ACC112 (cell line): ENCODE measurements around the gene GNB5.
"Not testable (repeated sequence)": the region's sequence is repeated elsewhere in the genome, so short reads cannot be mapped to it uniquely, and the experiment has no call there.

Experiments
- H2AFZ ChIP-seq: fragments of 200-600 bp; sonication (generic); one replicate; pipeline ENCODE4 v1.6.0; 2017; ENCODE audit warnings: antibody characterized with exemption, low read length; ENCODE audit not compliant: unreplicated experiment
- H3K27ac ChIP-seq: fragments of 200-600 bp; sonication (generic); 2 replicates; pipeline ENCODE4 v1.5.1; 2014; ENCODE audit warnings: low read depth, mild to moderate bottlenecking, antibody characterized with exemption, low read length, moderate library complexity
- H3K27me3 ChIP-seq: fragments of 200-600 bp; sonication (generic); 2 replicates; pipeline ENCODE4 v1.6.1; 2014; ENCODE audit warnings: mild to moderate bottlenecking, antibody characterized with exemption, low read length, moderate library complexity, mixed read lengths; ENCODE audit not compliant: insufficient read depth
- H3K36me3 ChIP-seq: fragments of 200-600 bp; sonication (generic); 2 replicates; pipeline ENCODE4 v1.6.1; 2016; ENCODE audit warnings: mild to moderate bottlenecking, antibody characterized with exemption, low read length, moderate library complexity, mixed read lengths; ENCODE audit not compliant: insufficient read depth
- H3K4me1 ChIP-seq: fragments of 200-600 bp; sonication (generic); one replicate; pipeline ENCODE4 v1.6.1; 2016; ENCODE audit warnings: low read length, mixed read lengths; ENCODE audit not compliant: insufficient read depth, unreplicated experiment, control insufficient read depth
- H3K4me3 ChIP-seq: fragments of 200-600 bp; sonication (generic); 2 replicates; pipeline ENCODE4 v1.5.1; 2014; ENCODE audit warnings: mild to moderate bottlenecking, low read depth, low read length
- H3K79me2 ChIP-seq: fragments of 200-600 bp; sonication (generic); one replicate; pipeline ENCODE4 v1.6.0; 2016; ENCODE audit warnings: low read length; ENCODE audit not compliant: control insufficient read depth, unreplicated experiment, insufficient read depth

The GNB5 gene

DNA sequence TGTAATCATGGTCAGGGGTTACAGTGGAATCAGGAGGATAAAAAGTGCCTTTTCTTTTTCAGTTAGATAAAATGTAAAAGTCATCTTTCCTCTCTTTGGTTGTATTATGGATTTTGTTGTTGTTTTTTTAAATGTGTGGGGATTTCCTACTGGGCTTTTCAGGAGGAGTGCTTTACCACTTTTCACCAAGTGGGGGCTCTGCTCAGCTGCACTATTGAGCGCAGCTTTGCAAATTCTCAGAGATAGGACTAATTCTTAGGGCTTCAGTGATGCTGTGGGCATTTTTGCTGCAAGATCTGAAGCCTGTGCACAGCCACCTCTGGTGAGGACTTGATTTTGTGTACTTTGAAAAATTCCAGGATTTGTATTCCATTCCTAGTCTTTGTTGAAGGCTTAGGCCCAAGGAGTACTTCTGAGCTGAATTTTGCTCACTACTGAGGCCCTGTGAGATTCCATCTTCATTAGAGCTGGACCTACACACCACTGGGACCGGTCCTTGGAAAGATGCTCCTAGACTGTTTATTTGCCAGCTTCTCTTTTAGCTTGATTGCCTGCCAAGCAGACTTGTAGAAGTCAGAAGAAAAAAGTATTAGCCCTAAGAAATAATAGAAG lies 7.5 kb downstream of the GNB5 start:
- Histone ChIP-seq H3K4me1 (peaks cover 2% of the 10 kb centered on the region), H3K36me3 (no peaks in the 10 kb centered on the region), H3K27ac (no peak overlapping the region), H3K79me2 (peaks cover 6% of the 10 kb centered on the region), H3K4me3 (no peak overlapping the region), H3K27me3 (no peaks in the 10 kb centered on the region), H2AFZ (no peak overlapping the region)

DNA sequence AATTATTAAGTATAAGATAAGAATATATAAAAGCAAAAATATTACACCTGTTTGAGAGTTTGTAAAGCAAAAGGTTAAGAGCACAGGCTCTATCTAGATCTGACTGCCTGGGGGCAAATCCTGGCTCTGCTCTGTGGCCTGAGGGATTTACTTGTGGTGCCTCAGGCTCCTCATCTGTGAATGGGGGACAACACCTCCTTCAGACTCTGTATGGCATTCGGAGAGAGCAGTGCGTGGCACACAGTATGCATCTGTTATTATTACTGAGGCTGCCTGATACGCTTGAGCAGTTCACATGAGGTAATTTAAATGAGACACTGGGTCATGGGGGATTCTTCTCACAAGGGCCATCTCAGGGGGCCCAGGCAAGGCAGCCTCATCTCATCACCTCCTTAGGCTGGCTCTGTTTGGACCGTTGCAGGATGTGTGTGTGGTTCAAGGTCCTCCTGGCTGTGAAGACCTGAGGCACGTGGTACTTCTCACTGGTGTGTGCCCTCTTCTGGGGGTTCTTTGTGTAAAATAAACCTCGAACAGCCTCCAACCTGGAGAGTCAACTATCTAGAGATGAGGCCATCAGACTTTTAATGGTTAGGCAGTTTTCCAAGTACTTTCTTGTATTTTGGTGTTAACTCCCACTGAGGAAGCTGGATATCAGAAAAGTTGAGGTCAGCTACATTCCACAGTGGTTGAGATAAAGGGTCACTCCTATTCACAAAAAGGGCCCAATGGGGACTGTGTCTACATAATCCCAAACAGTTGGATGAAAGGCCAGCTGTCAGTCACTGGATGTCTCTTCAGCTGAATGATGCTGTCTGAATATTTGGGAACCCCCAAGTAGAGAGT lies 9.0 kb downstream of the GNB5 start:
- Histone ChIP-seq H3K27ac (no peak overlapping the region), H3K36me3 (no peaks in the 10 kb centered on the region), H2AFZ (no peak overlapping the region), H3K79me2 (peaks cover 20% of the 10 kb centered on the region), H3K4me1 (peaks cover 9% of the 10 kb centered on the region), H3K4me3 (no peak overlapping the region), H3K27me3 (no peaks in the 10 kb centered on the region)

DNA sequence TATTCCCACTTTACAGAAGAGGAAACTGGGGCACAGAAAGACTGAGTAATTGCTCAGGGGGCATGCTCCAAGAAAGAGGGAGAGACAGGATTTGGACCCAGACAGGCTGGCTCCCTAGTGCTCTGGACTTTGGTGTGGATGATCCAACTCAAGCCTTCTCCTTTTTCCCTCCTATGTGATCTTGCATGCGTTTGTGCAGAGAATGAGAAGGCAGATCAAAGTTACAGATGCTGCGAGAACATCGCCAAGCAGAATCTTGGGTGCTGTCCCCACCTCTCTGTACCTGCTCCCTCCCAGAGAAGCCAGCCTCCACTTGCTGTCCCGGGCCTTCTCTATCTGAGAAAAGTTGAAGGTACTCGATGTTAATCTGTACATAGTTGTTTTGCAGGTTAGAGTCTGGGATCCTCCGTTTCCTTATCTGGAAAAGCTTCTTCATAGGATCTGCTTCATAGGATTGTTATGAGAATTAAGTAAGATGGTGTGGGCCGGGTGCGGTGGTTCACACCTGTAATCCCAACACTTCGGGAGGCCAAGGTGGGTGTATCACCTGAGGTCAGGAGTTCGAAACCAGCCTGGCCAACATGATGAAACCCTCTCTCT lies 10.2 kb downstream of the GNB5 start:
- H3K27ac ChIP-seq = no peak overlapping the region
- H2AFZ ChIP-seq = peak overlapping the region; percentile 100
- peak overlapping the region; percentile 95; the same call in 1 of the 2 replicates for H3K4me3 ChIP-seq
- peaks cover 27% of the 10 kb centered on the region for H3K79me2 ChIP-seq
- peaks cover 9% of the 10 kb centered on the region for H3K4me1 ChIP-seq
- H3K27me3 ChIP-seq = no peaks in the 10 kb centered on the region
- H3K36me3 ChIP-seq = no peaks in the 10 kb centered on the region

DNA sequence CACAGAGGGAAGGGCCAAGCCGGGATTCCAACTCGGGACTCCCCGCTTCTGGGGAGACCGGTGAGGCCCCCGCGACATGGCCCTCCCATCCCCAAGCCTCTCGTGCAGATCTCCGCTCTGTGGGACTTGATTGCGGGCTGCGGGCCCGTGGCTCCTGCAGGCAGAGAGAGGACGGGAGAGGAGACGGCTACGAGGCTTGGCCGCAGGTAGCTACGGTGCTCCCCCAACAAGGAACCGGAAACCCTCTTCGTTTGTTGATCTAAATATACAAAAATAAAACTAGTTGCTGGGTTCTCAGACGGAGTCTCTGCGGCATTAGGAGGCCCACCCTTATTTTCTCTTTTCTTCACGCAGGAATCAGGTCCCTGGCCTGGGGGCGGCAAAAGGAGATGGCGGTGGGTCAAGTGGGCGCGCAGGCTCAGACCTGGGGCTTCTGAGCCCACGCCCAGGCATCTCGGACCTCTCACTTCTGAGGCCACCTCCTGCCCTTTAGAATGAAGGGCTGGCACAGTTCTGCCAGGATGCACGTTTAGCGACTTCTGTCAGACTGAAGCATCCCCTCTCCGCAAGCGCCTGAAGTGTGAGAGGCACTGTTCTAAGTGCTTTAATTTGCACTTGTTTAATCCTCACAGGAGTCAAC lies 10.9 kb downstream of the GNB5 start:
- Histone ChIP-seq H3K4me3 (peak overlapping the region; percentile 95), H3K27ac (peak overlapping the region; percentile 69; the same call in 1 of the 2 replicates), H3K36me3 (no peaks in the 10 kb centered on the region), H3K79me2 (peaks cover 28% of the 10 kb centered on the region), H3K4me1 (peaks cover 9% of the 10 kb centered on the region), H3K27me3 (no peaks in the 10 kb centered on the region), H2AFZ (peak overlapping the region; percentile 100)

DNA sequence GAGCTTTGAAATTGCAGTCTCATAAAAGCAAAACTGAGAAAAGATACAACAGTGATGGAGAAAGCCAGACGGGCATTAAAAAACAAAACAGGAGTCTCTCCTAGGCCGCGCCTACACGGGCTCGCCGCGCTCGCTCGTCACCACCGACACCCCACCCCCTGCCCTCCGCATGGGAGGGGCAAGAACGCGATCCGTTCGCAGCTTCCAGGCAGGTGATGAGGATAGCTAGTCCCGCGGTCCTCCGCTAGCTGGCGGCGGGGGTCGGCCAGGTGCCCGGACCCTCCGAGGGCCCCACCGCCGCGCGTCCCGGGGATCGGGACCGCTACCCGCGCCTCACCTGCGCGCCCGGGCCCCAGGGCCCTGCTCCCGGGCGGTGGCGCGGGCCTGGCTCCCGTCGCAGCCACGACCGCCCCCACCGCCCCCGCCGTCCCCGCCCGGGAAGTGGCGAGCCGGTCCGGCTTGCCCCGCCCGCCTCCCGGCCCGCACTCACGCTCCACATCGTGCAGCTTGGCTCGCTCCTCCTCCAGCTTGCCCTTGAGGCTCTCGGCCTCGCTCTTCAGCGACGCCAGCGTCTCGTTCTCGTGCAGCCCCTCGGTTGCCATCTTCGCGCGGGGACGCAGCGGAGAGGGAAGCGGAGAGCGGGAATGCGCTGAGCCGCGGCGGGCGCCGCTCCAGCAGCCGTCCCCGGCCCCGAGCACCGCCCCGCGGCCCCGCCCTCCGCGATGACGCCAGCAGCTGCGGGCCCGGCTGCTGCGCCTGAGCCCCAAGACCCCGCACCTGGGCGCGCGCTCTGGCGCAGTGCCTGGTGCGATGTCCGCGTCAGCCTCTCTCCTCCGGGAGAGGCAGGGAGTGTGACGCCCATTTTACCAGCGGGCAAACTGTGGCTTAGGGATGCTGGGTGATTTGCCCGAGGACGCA lies 11.7 kb downstream of the GNB5 start:
- H3K27me3 ChIP-seq = no peaks in the 10 kb centered on the region
- peak overlapping the region; percentile 100 for H2AFZ ChIP-seq
- no peaks in the 10 kb centered on the region for H3K36me3 ChIP-seq
- H3K4me3 ChIP-seq = peak overlapping the region; percentile 95
- peaks cover 9% of the 10 kb centered on the region for H3K4me1 ChIP-seq
- peak overlapping the region; percentile 69; the same call in 1 of the 2 replicates for H3K27ac ChIP-seq
- peaks cover 31% of the 10 kb centered on the region for H3K79me2 ChIP-seq

DNA sequence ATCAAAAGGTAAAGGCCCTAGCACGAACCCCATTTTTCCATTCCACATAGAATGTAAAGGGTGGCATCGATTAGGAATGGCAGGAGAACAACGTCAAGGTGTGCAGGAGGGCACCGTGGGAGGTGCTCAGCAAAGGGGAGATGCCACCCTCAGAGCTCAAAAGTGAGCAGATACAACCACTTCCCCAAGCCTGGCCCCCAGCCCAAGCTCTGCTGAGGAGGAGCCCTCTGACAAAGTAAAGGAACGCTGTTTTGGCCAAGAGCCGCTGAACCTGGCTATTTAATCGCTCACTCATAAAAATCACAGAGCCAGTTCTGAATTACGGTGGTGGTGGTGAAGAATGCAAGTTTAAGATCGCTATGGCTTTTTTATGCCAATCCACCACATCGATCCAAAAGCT lies 12.4 kb downstream of the GNB5 start:
- peaks cover 9% of the 10 kb centered on the region for H3K4me1 ChIP-seq
- H3K27me3 ChIP-seq = no peaks in the 10 kb centered on the region
- H3K4me3 ChIP-seq = peak overlapping the region; percentile 95
- peak overlapping the region; percentile 100 for H2AFZ ChIP-seq
- peaks cover 36% of the 10 kb centered on the region for H3K79me2 ChIP-seq
- H3K36me3 ChIP-seq = no peaks in the 10 kb centered on the region
- H3K27ac ChIP-seq = peak overlapping the region; percentile 69; the same call in 1 of the 2 replicates

DNA sequence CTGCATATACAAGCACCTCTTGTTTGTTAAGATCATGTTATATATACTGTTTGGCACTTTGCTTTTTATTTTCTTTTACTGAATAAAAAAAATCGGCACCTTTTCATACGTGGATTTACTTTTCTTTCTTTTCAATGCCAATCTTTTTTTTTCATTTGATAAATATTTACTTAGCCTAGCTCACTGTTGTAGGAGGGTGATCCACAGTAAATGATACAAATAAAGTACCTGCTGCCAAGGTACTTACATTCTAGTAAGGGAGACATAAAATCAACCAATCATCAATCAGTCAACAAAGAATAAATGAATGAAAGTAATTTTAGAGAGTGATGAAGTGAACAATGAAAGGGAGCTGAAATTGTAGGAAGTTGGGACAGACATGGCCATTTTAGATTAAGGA lies 18.3 kb downstream of the GNB5 start:
- Histone ChIP-seq H3K4me1 (no peaks in the 10 kb centered on the region), H3K79me2 (peaks cover 24% of the 10 kb centered on the region), H3K4me3 (no peak overlapping the region), H3K27me3 (no peaks in the 10 kb centered on the region), H2AFZ (no peak overlapping the region), H3K36me3 (no peaks in the 10 kb centered on the region), H3K27ac (no peak overlapping the region)

DNA sequence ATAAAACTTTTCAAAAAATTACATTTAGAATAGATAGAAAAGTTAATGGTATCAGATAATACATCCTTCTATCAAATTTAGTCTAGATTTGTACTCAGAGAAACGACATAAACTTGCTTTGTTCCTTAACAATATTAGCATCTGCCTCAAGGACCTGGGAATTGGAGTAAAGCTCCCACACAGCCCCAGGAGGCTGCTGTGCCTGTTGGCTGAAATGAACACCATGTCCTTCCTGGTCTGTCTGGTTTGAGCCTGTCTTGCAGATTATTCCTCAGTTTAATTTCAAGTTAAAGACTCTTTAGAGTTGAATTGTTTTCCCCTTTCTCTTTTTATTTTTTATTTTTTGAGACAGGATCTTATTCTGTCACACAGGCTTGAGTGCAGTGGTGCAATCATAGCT lies 19.4 kb downstream of the GNB5 start:
- H3K27ac ChIP-seq = no peak overlapping the region
- peaks cover 21% of the 10 kb centered on the region for H3K79me2 ChIP-seq
- H3K4me3 ChIP-seq = no peak overlapping the region
- H3K4me1 ChIP-seq = no peaks in the 10 kb centered on the region
- no peaks in the 10 kb centered on the region for H3K36me3 ChIP-seq
- no peak overlapping the region for H2AFZ ChIP-seq
- H3K27me3 ChIP-seq = no peaks in the 10 kb centered on the region

DNA sequence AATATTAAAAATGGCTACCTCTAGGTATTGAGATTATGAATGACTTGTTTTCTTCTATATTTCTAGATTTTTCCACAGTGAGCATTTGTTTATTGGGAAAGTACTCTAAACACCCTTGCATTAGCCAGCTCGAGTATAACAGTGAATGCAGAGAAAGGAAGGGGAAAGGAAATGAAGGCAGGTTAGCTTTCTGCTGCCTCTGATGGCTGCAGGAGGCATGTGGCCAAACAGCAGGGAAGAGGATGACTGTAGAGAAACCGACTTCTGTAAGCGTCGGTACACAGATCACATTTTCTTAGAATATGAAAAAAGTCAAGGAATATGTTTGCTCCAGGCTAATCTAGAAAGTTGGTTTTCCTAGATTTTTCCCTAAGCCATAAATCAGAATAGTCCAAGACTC lies 19.8 kb downstream of the GNB5 start:
- Histone ChIP-seq H2AFZ (no peak overlapping the region), H3K36me3 (no peaks in the 10 kb centered on the region), H3K4me1 (no peaks in the 10 kb centered on the region), H3K4me3 (no peak overlapping the region), H3K27me3 (no peaks in the 10 kb centered on the region), H3K79me2 (peaks cover 17% of the 10 kb centered on the region), H3K27ac (no peak overlapping the region)

DNA sequence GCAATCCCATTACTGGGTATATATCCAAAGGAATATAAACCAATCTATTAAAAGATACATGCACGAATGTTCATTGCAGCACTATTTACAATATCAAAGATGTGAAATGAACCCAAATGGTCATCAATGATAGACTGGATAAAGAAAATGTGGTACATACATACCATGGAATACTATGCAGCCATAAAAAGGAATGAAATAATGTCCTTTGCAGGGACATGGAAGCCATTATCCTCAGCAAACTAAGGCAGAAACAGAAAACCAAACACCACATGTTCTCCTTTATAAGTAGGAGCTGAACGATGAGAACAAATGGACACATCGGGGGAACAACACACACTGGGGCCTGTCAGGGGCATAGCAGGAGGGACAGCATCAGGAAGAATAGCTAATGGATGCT lies 21.0 kb downstream of the GNB5 start:
- H3K27ac ChIP-seq, H3K27me3 ChIP-seq, H3K4me1 ChIP-seq, H3K4me3 ChIP-seq, H2AFZ ChIP-seq, H3K36me3 ChIP-seq: not testable (repeated sequence)
- H3K79me2 ChIP-seq = peaks cover 12% of the 10 kb centered on the region
